H1 (cell line): ENCODE results near the gene ZNF462. TPM values are rescaled to one million over a fixed set of nuclear protein-coding genes. Genes with fewer than 3 reads are reported as not detected.

Source experiments
- CTBP2 ChIP-seq: IDR thresholded peaks from 2 replicates; pipeline ENCODE4 v1.7.0; 2011; ENCODE audit warnings: borderline replicate concordance, mild to moderate bottlenecking, moderate library complexity, mixed read lengths, low read length; ENCODE audit not compliant: insufficient read depth, insufficient read length
- EZH2 ChIP-seq: fragments of 200-600 bp; sonication (generic); IDR thresholded peaks from 2 replicates; pipeline ENCODE4 v1.7.1; 2012; ENCODE audit warnings: low read depth, mild to moderate bottlenecking, moderate library complexity, low read length, inconsistent platforms; ENCODE audit not compliant: severe bottlenecking
- HDAC2 ChIP-seq, 2 experiments: fragments of 300-600 bp in 1 of 2; sonication (generic) in 1 of 2; IDR thresholded peaks; 2 replicates each; pipeline ENCODE4 v1.6.1; 2011 to 2012; ENCODE audit warnings: low read depth in 2 of 2, low read length in 2 of 2, mild to moderate bottlenecking in 2 of 2, moderate library complexity in 2 of 2, borderline replicate concordance in 1 of 2, inconsistent platforms in 1 of 2
- KDM5A ChIP-seq: fragments of 200-600 bp; IDR thresholded peaks from 2 replicates; pipeline ENCODE4 v1.7.1; 2012; ENCODE audit warnings: mild to moderate bottlenecking, low read length, inconsistent platforms, mixed read lengths
- TAF1 ChIP-seq: IDR thresholded peaks from 2 replicates; pipeline ENCODE4 v1.6.1; 2011; ENCODE audit warnings: mild to moderate bottlenecking, low read depth, low read length
- polyA plus RNA-seq, 7 experiments: library from polyadenylated mRNA; depleted of rRNA in 3 of 7; stranded (reverse) in 5 of 7; unstranded in 2 of 7; fragments of >200 nt in 5 of 7; fragments of 200-250 nt in 2 of 7; gene quantifications; 1 replicate in 5 of 7; 2 replicates in 1 of 7; 4 replicates in 1 of 7; pipeline versions ENCODE4 v1.2.1 to v1.2.3, GENCODE V29; 2011 to 2013; ENCODE audit warnings: missing spikeins in 2 of 7, mixed read lengths in 2 of 7
- total RNA-seq: library from RNA; stranded (reverse); fragmentation: NEBNext Ultra II Directional; extraction: Animal tissue kit (Norgen Biotek cat#: 25700); gene quantifications from 2 replicates; pipeline ENCODE4 v1.2.1, GENCODE V29; 2021

ZNF462 gene
- total and polyA plus RNA-seq, 2 of the 8 experiments (the other 6 are each of a cell fraction or from before 2014, with no cell fraction given) = 30.0 to 163 TPM

- TF ChIP-seq KDM5A = no peak
- TF ChIP-seq CTBP2 = no peak
- no peak for TF ChIP-seq TAF1
- TF ChIP-seq HDAC2 (IDR thresholded peaks at IDR 0.05; ENCODE audit: borderline replicate concordance in 1 of 2, low read depth in 2 of 2, low read length in 2 of 2) = no peak
- TF ChIP-seq EZH2 = no peak
Observed at GRCh38 chr9:106954558-106954957, 91.6 kb downstream of the ZNF462 start (continued).
